GM19455 (cell line): ENCODE results near the gene DENND4B.
"Not testable (repeated sequence)": the region's sequence is repeated elsewhere in the genome, so short reads cannot be mapped to it uniquely, and the experiment has no call there.

ENCODE experiments used
- ATAC-seq: cut with Tn5 transposase; IDR thresholded peaks from one replicate; pipeline ENCODE4 v1.9.1; 2021; ENCODE audit not compliant: unreplicated experiment

Gene DENND4B

GRCh38 chr1:153891042-153891441 is 55.5 kb downstream of the DENND4B start:
- not testable (repeated sequence) for ATAC-seq

- ATAC-seq: no peak
Measured at GRCh38 chr1:153888533-153888932, 58.0 kb downstream of the DENND4B start.

GRCh38 chr1:153886127-153886526 is 60.4 kb downstream of the DENND4B start:
- no peak for ATAC-seq

- no peak for ATAC-seq
Measured at GRCh38 chr1:153883223-153883622, 63.3 kb downstream of the DENND4B start.

- no peak for ATAC-seq
Measured at GRCh38 chr1:153882296-153882912, 64.1 kb downstream of the DENND4B start.

- no peak for ATAC-seq
Measured at GRCh38 chr1:153881751-153882150, 64.8 kb downstream of the DENND4B start.

- no peak for ATAC-seq
Measured at GRCh38 chr1:153880962-153881361, 65.6 kb downstream of the DENND4B start.

GRCh38 chr1:153880024-153880423 is 66.5 kb downstream of the DENND4B start:
- ATAC-seq: no peak
